ENCODE measurements around the gene SNTA1.
"Not testable (repeated sequence)": the region's sequence is repeated elsewhere in the genome, so short reads cannot be mapped to it uniquely, and the experiment has no call there.

Gene SNTA1

DNA sequence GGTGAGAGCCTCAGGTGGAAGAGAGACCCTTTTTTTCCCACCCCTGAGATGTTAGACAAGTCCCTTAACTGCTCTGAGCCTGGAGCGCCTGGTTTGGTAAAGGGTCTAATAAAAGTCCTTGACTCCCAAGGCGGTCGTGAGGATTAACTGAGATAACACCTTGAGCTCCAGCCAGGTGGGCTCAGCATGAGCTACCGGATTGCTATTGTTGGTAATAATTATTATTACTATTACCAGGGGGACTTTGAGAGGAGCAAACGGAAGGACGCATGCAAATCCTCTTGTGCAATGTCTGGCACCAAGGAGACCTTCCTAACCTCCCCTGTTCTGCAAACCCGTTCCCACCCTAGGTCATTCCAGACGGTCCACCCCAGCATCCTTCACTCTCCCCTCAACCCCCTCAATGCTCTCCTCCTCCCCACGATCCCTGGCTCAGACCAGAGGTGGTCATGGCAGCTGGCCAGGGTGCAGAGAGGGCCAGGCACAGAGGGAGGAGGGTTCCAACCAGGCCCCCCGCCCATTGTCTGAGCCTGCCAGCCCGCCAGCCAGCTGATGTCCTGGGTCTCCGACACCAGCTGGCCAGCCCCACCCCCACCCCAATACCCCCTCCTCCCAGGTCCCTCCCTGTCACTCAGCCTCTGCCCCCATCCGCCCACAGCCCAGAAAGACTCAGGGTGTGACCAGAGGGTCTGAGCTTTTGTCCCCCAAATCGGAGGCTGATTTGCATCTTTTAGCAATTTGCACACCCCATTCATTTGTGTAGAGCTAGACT, 32.0 kb upstream of the SNTA1 start:
- no peak overlapping the region for H3K4me3 Mint-ChIP-seq
- no peaks in the 10 kb centered on the region for H3K27me3 Mint-ChIP-seq
- no peak for ATAC-seq (replicated peaks)
- no peaks in the 10 kb centered on the region for H3K9me3 Mint-ChIP-seq
- no peak overlapping the region for H3K27ac Mint-ChIP-seq
- DNase-seq = no peak
- H3K36me3 Mint-ChIP-seq (ENCODE audit: insufficient read depth) = peaks cover 4% of the 10 kb centered on the region
- H3K4me1 Mint-ChIP-seq (ENCODE audit: low read depth in 2 of 2) = peaks cover 0 to 3% of the 10 kb centered on the region in 2 donors

DNA sequence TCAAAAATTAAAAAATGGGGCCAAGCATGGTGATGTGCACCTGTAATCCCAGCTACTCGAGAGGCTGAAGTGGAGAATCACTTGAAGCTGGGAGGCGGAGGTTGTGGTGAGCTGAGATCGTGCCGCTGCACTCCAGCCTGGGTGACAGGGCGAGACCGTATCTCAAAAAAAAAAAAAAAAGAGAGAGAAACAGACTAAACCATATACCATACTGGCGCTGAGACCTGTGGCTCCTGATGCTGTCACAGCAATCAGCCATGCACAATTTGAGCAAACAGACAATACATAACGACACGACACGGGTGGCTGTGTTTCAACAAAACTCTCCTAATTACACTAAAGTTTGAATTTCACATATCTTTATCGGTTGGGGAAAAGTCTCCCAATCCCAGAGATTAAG, 31.4 kb upstream of the SNTA1 start:
- ATAC-seq (replicated peaks) = no peak
- DNase-seq = no peak
- H3K36me3 Mint-ChIP-seq (ENCODE audit: insufficient read depth) = peaks cover 4% of the 10 kb centered on the region
- no peak overlapping the region for H3K4me3 Mint-ChIP-seq
- H3K27ac Mint-ChIP-seq = no peak overlapping the region
- H3K9me3 Mint-ChIP-seq = no peaks in the 10 kb centered on the region
- H3K4me1 Mint-ChIP-seq (ENCODE audit: low read depth in 2 of 2) = peaks cover 0 to 3% of the 10 kb centered on the region in 2 donors
- no peaks in the 10 kb centered on the region for H3K27me3 Mint-ChIP-seq

DNA sequence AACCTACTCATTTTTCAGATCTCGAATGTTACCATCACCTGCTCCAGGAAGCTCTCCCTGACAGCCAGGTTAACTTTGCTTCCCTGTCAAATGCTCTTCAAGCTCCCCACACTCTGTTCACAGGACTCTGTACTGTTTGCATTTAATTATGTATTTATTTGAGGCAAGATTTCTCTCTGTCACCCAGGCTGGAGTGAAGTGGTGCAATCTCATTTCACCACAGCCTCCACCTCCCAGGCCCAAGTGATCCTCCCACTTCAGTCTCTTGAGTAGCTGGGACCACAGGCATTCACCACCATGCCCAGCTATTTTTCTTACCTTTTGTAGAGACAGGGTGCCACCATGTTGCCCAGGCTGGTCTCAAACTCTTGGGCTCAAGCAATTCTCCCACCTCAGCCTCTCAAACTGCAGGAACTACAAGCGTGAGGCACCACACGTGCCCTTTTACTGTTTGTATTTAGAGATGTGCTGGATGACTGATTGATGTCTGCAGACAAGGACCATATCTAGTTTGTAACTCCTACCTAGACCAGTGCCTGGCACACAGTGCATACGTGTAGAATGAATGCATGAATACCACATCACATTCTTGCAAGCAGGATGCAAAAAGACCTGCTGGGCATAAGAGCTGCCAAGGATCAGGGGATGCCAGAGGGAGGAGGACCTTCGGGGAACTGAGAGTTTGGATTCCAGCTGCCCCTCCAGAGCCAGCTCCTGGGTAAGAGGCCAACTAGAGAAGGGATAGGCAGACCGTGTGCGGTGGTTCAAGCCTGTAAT, 30.7 kb upstream of the SNTA1 start:
- H3K36me3 Mint-ChIP-seq (ENCODE audit: insufficient read depth) = peaks cover 4% of the 10 kb centered on the region
- DNase-seq (no peak), ATAC-seq (replicated peaks) (no peak)
- no peaks in the 10 kb centered on the region for H3K9me3 Mint-ChIP-seq
- H3K4me1 Mint-ChIP-seq (ENCODE audit: low read depth in 2 of 2) = no peaks in the 10 kb centered on the region
- no peaks in the 10 kb centered on the region for H3K27me3 Mint-ChIP-seq
- no peak overlapping the region for H3K4me3 Mint-ChIP-seq
- no peak overlapping the region for H3K27ac Mint-ChIP-seq

DNA sequence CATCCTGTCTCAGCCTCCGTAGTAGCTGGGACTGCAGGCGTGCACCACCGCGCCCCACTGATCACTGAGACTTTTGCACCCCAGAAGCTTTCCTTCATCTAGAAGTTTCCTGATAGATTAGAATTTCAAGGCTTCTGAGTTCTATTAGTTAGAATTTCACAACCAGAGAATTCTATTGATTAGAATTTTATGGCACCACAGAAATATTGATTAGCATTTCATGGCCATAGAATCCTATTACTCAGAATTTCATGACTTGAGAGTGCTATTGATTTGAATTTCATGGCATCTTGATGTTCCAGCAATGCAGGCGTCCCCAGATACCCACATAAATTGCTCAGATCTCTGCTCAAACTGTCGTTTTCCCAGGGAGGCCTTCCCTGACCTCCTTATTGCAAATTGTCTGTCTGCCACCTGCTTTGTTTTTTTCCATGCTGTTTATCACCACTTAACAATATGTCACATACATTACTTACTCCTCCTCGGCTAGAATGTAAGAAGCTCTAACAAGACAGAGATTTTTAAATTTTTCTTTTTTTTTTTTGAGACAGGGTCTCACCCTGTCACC, 29.4 kb upstream of the SNTA1 start:
- no peak for ATAC-seq (replicated peaks)
- Mint-ChIP-seq H3K4me1 (ENCODE audit: low read depth in 2 of 2) (no peaks in the 10 kb centered on the region), H3K4me3 (no peak overlapping the region), H3K36me3 (ENCODE audit: insufficient read depth) (peaks cover 4% of the 10 kb centered on the region), H3K27me3 (no peaks in the 10 kb centered on the region), H3K9me3 (no peaks in the 10 kb centered on the region), H3K27ac (no peak overlapping the region)
- no peak for DNase-seq

DNA sequence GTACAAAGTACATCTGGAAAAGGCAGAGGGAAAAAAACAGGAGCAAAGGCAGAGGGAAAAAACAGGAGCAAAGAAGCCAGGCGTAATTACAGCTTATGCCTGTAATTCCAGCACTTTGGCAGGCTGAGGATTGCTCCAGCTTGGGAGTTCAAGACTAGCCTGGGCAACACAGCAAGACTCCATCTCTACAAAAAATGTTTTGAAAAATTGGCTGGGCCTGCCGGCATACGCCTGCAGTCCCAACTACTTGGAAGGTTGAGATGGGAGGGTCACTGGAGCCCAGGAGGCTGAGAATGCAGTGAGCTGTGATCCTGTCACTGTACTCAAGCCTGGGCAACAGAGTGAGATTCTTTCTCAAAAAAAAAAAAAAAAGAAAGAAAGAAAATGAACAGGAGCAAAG, 27.3 kb upstream of the SNTA1 start:
- Mint-ChIP-seq H3K27me3 (no peaks in the 10 kb centered on the region), H3K4me1 (ENCODE audit: low read depth in 2 of 2) (no peaks in the 10 kb centered on the region), H3K4me3 (no peak overlapping the region)

DNA sequence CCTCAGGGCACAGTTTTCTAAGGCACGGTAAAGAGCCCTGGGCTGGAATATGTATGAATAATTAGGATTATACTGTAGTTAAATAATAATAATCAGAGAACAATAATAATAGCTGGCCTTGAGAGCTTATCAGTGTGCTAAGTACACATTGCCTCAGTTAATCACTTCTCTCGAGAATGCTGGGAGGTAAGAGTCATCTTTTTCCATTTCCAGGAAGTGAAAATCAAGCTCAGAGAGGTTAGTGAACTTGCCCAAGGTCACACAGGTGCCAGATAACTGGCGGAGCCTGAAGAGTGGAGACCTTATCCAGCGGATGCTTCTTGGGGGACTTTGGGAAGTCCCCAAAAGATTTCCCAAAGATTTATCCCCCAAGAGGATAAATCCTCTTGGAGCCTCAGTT, 26.9 kb upstream of the SNTA1 start:
- no peaks in the 10 kb centered on the region for H3K9me3 Mint-ChIP-seq

More for the DNA sequence above, 27.3 kb upstream of the SNTA1 start:
- ATAC-seq (replicated peaks) = no peak
- no peaks in the 10 kb centered on the region for H3K9me3 Mint-ChIP-seq
- H3K36me3 Mint-ChIP-seq (ENCODE audit: insufficient read depth) = peaks cover 4% of the 10 kb centered on the region
- DNase-seq = no peak
- H3K27ac Mint-ChIP-seq = no peak overlapping the region

DNA sequence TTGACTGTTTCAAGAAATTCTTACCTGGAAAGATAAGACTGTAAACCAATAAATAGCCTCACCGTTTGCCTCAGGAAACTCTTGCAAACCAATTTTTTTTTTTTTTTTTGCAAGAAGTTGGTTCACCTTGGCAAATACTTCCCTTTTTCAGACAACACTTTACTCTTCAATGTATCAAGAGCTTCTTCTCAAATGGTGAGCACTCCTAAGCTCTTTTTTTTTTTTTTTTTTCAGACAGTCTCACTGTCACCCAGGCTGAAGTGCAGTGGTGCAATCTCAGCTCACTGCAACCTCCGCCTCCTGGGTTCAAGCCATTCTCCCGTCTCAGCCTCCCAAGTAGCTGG, 22.7 kb upstream of the SNTA1 start:
- H3K9me3 Mint-ChIP-seq = no peaks in the 10 kb centered on the region
- H3K4me1 Mint-ChIP-seq (ENCODE audit: low read depth in 2 of 2) = no peaks in the 10 kb centered on the region
- DNase-seq (no peak), ATAC-seq (replicated peaks) (no peak)
- H3K4me3 Mint-ChIP-seq = no peak overlapping the region
- H3K27me3 Mint-ChIP-seq = no peaks in the 10 kb centered on the region
- H3K36me3 Mint-ChIP-seq (ENCODE audit: insufficient read depth) = no peaks in the 10 kb centered on the region
- H3K27ac Mint-ChIP-seq = no peak overlapping the region

More for the DNA sequence above, 26.9 kb upstream of the SNTA1 start:
- H3K27ac Mint-ChIP-seq = peak overlapping the region in 1 of 2 donors; percentile 20
- no peak for DNase-seq
- no peak overlapping the region for H3K4me3 Mint-ChIP-seq
- no peak for ATAC-seq (replicated peaks)
- H3K4me1 Mint-ChIP-seq (ENCODE audit: low read depth in 2 of 2) = no peaks in the 10 kb centered on the region
- no peaks in the 10 kb centered on the region for H3K27me3 Mint-ChIP-seq
- H3K36me3 Mint-ChIP-seq (ENCODE audit: insufficient read depth) = peaks cover 4% of the 10 kb centered on the region

DNA sequence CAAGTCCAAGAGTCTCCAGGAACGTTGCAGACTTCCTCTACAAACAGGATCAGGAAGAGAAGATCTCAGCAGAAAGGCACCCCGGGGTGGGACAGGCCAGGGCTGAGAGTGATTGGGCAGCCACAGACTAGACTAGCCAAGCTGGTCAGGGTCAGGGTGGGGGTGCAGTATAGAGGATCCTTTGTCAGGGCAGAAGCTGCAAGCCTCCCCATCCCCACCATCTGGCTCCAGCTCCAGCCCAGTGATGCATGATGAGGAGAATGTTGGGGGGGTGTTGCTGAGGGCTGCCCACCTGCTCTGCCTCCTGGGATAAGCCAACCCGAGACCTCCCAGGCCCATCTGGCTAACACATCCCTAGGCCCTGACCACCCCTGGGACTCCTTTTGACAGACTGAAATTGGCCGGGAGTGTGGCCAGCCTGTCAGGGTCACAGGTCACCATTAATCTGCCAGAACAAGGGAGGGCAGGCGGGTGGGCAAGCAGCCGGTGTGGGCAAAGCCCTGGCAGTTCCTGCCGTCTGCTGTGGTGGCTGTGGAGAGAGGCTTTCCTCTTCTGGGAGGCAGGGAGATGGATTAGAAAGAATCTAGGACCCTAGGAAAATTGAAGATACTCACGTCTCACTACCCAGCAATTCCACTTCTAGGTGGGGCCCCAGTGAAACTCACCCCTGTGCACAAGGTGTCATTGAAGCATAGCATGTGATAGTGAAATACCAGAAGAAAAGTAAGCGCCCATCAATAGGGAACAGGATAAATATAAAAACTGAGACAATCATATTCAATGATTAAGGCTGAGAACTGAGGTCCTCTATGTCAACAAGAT, 22.1 kb upstream of the SNTA1 start:
- no peaks in the 10 kb centered on the region for H3K4me1 Mint-ChIP-seq (ENCODE audit: low read depth in 2 of 2)
- ATAC-seq (replicated peaks) (no peak), DNase-seq (no peak)
- H3K4me3 Mint-ChIP-seq = no peak overlapping the region
- H3K27me3 Mint-ChIP-seq = no peaks in the 10 kb centered on the region
- no peaks in the 10 kb centered on the region for H3K36me3 Mint-ChIP-seq (ENCODE audit: insufficient read depth)
- no peaks in the 10 kb centered on the region for H3K9me3 Mint-ChIP-seq
- H3K27ac Mint-ChIP-seq = no peak overlapping the region

DNA sequence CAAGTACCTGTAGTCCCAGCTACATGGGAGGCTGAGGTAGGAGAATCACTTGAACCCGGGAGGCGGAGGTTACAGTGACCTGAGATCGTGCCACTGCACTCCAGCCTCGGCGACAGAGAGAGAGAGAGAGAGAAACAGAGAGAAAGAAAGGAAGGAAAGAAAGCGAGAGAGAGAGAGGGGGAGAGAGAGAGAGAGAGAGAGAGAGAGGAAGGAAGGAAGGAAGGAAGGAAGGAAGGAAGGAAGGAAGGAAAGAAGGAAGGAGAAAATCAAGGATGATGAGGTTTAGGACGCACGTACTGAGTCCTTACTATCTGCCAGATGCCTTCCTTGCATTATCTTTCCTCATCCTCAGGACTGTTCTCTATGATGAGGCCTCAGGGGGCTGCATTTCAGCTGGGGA, 21.2 kb upstream of the SNTA1 start:
- not testable (repeated sequence) for H3K4me3 Mint-ChIP-seq; ATAC-seq (replicated peaks)
- peak overlapping the region in 1 of 2 donors; percentile 9 for H3K27ac Mint-ChIP-seq

DNA sequence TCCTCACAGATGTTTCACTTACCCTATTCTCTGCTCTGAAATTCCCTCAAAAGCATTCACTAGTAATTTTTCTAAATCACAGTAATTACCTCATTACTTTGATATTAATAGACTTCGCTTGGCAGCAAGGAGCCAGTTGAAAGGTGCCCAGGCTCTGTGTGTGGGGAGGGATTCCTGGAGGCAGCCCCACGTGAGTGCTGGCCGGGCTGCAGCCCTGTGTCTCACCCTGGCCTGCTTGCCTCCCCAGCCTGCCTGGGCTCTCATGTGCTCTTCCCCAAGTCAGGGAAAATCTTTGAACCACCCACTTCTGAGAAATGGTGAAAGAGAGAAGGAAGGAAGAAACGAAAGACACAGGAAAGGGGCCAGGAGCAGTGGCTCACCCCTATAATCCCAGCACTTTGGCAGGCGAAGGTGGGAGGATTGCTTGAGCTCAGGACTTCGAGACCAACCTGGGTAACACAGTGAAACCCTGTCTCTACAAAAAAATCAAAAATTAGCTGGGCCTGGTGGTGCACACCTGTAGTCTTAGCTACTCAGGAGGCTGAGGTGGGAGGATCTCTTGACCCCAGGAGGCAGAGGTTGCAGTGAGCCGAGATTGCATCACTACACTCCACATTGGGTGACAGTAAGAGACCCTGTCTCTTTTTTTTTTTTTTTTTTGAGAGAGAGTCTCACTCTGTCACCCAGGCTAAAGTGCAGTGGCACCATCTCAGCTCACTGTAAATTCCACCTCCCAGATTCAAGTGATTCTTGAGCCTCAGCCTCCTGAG, 20.0 kb upstream of the SNTA1 start:
- no peaks in the 10 kb centered on the region for H3K36me3 Mint-ChIP-seq (ENCODE audit: insufficient read depth)
- no peak for DNase-seq
- H3K4me3 Mint-ChIP-seq = no peak overlapping the region
- no peaks in the 10 kb centered on the region for H3K27me3 Mint-ChIP-seq
- ATAC-seq (replicated peaks) = no peak
- H3K27ac Mint-ChIP-seq = peak overlapping the region in 1 of 2 donors; percentile 42
- no peaks in the 10 kb centered on the region for H3K9me3 Mint-ChIP-seq
- no peaks in the 10 kb centered on the region for H3K4me1 Mint-ChIP-seq (ENCODE audit: low read depth in 2 of 2)

More for the DNA sequence above, 21.2 kb upstream of the SNTA1 start:
- H3K4me1 Mint-ChIP-seq (ENCODE audit: low read depth in 2 of 2); H3K27me3 Mint-ChIP-seq; DNase-seq; H3K9me3 Mint-ChIP-seq; H3K36me3 Mint-ChIP-seq (ENCODE audit: insufficient read depth): not testable (repeated sequence)

DNA sequence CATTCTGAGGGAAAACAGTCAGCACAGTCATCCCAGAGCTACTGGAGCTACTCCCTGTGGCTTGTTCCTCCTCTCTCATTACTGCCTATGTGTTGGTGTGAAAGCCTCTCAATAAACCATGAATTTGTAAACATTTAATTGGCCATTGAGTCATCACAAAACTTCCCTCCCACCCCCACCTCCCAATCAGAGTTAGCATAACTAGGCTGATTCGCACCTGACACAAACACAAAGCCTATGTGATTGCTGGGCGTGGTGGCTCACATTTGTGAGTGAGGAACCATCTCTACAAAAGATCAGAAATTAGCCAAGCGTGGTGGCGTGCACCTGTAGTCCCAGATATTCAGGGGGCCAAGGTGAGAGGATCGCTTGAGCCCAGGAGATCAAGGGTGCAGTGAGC, 17.1 kb upstream of the SNTA1 start:
- Mint-ChIP-seq H3K36me3 (ENCODE audit: insufficient read depth) (no peaks in the 10 kb centered on the region), H3K27me3 (no peaks in the 10 kb centered on the region), H3K9me3 (no peaks in the 10 kb centered on the region), H3K27ac (no peak overlapping the region), H3K4me3 (no peak overlapping the region), H3K4me1 (ENCODE audit: low read depth in 2 of 2) (peaks cover 0 to 3% of the 10 kb centered on the region in 2 donors)
- ATAC-seq (replicated peaks) (no peak), DNase-seq (no peak)

DNA sequence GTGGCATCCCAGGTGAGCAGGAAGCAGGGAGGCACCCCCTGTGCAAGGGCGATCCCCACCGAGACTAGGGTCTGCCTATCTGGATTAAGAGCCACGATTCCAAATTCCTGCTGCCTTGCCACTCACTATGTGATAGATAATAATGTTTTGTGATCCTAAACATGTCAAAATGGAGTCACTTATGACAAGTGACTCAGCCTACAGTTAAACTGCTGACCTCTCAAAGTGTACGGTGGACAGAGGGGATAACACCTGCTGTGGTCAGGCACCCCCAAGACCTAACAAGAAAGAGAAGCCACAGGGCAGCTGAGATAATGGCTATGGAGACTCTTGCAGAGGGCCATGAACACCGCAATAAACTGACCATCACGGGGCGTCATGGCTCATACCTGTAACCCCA, 16.0 kb upstream of the SNTA1 start:
- Mint-ChIP-seq H3K4me3 (no peak overlapping the region), H3K9me3 (no peaks in the 10 kb centered on the region), H3K4me1 (ENCODE audit: low read depth in 2 of 2) (peaks cover 0 to 3% of the 10 kb centered on the region in 2 donors), H3K27ac (no peak overlapping the region), H3K27me3 (no peaks in the 10 kb centered on the region), H3K36me3 (ENCODE audit: insufficient read depth) (no peaks in the 10 kb centered on the region)
- ATAC-seq (replicated peaks) (no peak), DNase-seq (no peak)
